HEK293 (cell line): Measurements from ENCODE around the gene UBE2V1.

Source experiments
- BCL11A ChIP-seq: fragments of 450-650 bp; formaldehyde crosslinking; IDR thresholded peaks from 2 replicates; pipeline ENCODE4 v1.5.1; 2016; ENCODE audit warnings: low read depth, missing biosample characterization, missing genetic modification characterization
- MYNN ChIP-seq: fragments of 450-650 bp; formaldehyde crosslinking; IDR thresholded peaks from 2 replicates; pipeline ENCODE4 v1.5.1; 2016; ENCODE audit warnings: missing biosample characterization, missing genetic modification characterization, borderline replicate concordance
- TSHZ1 ChIP-seq: fragments of 450-650 bp; formaldehyde crosslinking; IDR thresholded peaks from 2 replicates; pipeline ENCODE4 v1.5.1; 2016; ENCODE audit warnings: missing biosample characterization, missing genetic modification characterization, borderline replicate concordance
- ZBTB10 ChIP-seq: fragments of 450-650 bp; formaldehyde crosslinking; IDR thresholded peaks from 2 replicates; pipeline ENCODE4 v1.5.1; 2016; ENCODE audit warnings: missing biosample characterization, missing genetic modification characterization
- ZBTB17 ChIP-seq: fragments of 450-650 bp; formaldehyde crosslinking; IDR thresholded peaks from 2 replicates; pipeline ENCODE4 v1.5.1; 2016; ENCODE audit warnings: missing biosample characterization, missing genetic modification characterization
- ZBTB48 ChIP-seq: fragments of 450-650 bp; formaldehyde crosslinking; IDR thresholded peaks from 2 replicates; pipeline ENCODE4 v1.5.1; 2016; ENCODE audit warnings: missing biosample characterization, missing genetic modification characterization
- ZNF121 ChIP-seq: fragments of 450-650 bp; formaldehyde crosslinking; IDR thresholded peaks from 2 replicates; pipeline ENCODE4 v1.5.1; 2016; ENCODE audit warnings: missing biosample characterization, missing genetic modification characterization
- ZNF155 ChIP-seq: fragments of 450-650 bp; formaldehyde crosslinking; IDR thresholded peaks from 2 replicates; pipeline ENCODE4 v1.5.1; 2016; ENCODE audit warnings: missing biosample characterization, missing genetic modification characterization
- ZNF169 ChIP-seq: fragments of 450-650 bp; formaldehyde crosslinking; IDR thresholded peaks from 2 replicates; pipeline ENCODE4 v1.5.1; 2016; ENCODE audit warnings: missing biosample characterization, missing genetic modification characterization
- ZNF202 ChIP-seq: fragments of 450-650 bp; formaldehyde crosslinking; IDR thresholded peaks from 2 replicates; pipeline ENCODE4 v1.5.1; 2016; ENCODE audit warnings: missing biosample characterization, missing genetic modification characterization, borderline replicate concordance
- ZNF23 ChIP-seq: fragments of 450-650 bp; formaldehyde crosslinking; IDR thresholded peaks from 2 replicates; pipeline ENCODE4 v1.5.1; 2016; ENCODE audit warnings: missing biosample characterization, missing genetic modification characterization, borderline replicate concordance
- ZNF302 ChIP-seq: fragments of 450-650 bp; formaldehyde crosslinking; IDR thresholded peaks from 2 replicates; pipeline ENCODE4 v1.5.1; 2016; ENCODE audit warnings: missing biosample characterization, missing genetic modification characterization, low read depth
- ZNF324 ChIP-seq: fragments of 450-650 bp; formaldehyde crosslinking; IDR thresholded peaks from 2 replicates; pipeline ENCODE4 v1.5.1; 2016; ENCODE audit warnings: missing biosample characterization, missing genetic modification characterization
- ZNF366 ChIP-seq: fragments of 450-650 bp; formaldehyde crosslinking; conservative IDR thresholded peaks from 2 replicates; pipeline ENCODE4 v1.5.1; 2016; ENCODE audit warnings: missing biosample characterization, missing genetic modification characterization
- ZNF426 ChIP-seq: fragments of 450-650 bp; formaldehyde crosslinking; IDR thresholded peaks from 2 replicates; pipeline ENCODE4 v1.5.1; 2017; ENCODE audit warnings: missing biosample characterization, missing genetic modification characterization, mild to moderate bottlenecking, inconsistent platforms, moderate library complexity
- ZNF488 ChIP-seq: fragments of 450-650 bp; formaldehyde crosslinking; IDR thresholded peaks from 2 replicates; pipeline ENCODE4 v1.5.1; 2016; ENCODE audit warnings: missing biosample characterization, missing genetic modification characterization
- ZNF514 ChIP-seq: fragments of 450-650 bp; formaldehyde crosslinking; IDR thresholded peaks from 2 replicates; pipeline ENCODE4 v1.5.1; 2016; ENCODE audit warnings: missing biosample characterization, missing genetic modification characterization
- ZNF530 ChIP-seq: fragments of 450-650 bp; formaldehyde crosslinking; IDR thresholded peaks from 2 replicates; pipeline ENCODE4 v1.5.1; 2016; ENCODE audit warnings: low read depth, missing biosample characterization, missing genetic modification characterization
- ZNF555 ChIP-seq: fragments of 450-650 bp; formaldehyde crosslinking; conservative IDR thresholded peaks from 2 replicates; pipeline ENCODE4 v1.5.1; 2017; ENCODE audit warnings: missing biosample characterization, mild to moderate bottlenecking, missing genetic modification characterization, inconsistent platforms
- ZNF707 ChIP-seq: fragments of 450-650 bp; formaldehyde crosslinking; IDR thresholded peaks from 2 replicates; pipeline ENCODE4 v1.5.1; 2016; ENCODE audit warnings: missing biosample characterization, missing genetic modification characterization
- ZNF792 ChIP-seq: fragments of 450-650 bp; formaldehyde crosslinking; IDR thresholded peaks from 2 replicates; pipeline ENCODE4 v1.5.1; 2016; ENCODE audit warnings: missing biosample characterization, missing genetic modification characterization
- ZNF843 ChIP-seq: fragments of 450-650 bp; formaldehyde crosslinking; IDR thresholded peaks from 2 replicates; pipeline ENCODE4 v1.5.1; 2016; ENCODE audit warnings: missing biosample characterization, missing genetic modification characterization
- ZXDB ChIP-seq: fragments of 450-650 bp; formaldehyde crosslinking; IDR thresholded peaks from 2 replicates; pipeline ENCODE4 v1.5.1; 2016; ENCODE audit warnings: missing biosample characterization, missing genetic modification characterization
- TF ChIP-seq, protein P1 (sequence below): fragments of 450-650 bp; formaldehyde crosslinking; IDR thresholded peaks from 2 replicates; pipeline ENCODE4 v1.5.1; 2016; ENCODE audit warnings: missing biosample characterization, missing genetic modification characterization
- TF ChIP-seq, protein P2 (sequence below): fragments of 450-650 bp; formaldehyde crosslinking; IDR thresholded peaks from 2 replicates; pipeline ENCODE4 v1.5.1; 2017; ENCODE audit warnings: missing biosample characterization, missing genetic modification characterization
- TF ChIP-seq, protein P3 (sequence below): fragments of 450-650 bp; formaldehyde crosslinking; IDR thresholded peaks from 2 replicates; pipeline ENCODE4 v1.5.0; 2017; ENCODE audit warnings: missing biosample characterization, missing genetic modification characterization, borderline replicate concordance
- TF ChIP-seq, protein P4 (sequence below): fragments of 450-650 bp; formaldehyde crosslinking; IDR thresholded peaks from 2 replicates; pipeline ENCODE4 v1.5.1; 2016; ENCODE audit warnings: missing biosample characterization, missing genetic modification characterization

The UBE2V1 gene

DNA sequence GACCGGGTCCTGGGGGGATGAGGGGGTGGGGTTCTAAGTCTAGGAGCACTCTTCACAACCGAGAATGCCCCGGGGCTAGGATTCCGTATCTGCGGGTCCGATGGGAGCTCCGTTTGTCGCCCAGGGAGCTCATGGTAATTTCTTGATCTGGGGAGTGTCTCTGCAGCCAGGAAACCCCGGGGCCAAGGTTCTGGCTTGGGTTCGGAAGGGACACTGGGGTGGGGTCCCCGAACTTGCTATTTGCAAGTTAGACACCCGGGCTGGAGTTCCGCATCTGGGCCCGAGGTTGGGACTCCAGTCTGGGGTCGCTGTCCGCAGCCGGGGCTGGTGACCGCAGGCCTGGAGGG is 40.2 kb upstream of the UBE2V1 start (continued):
- TF ChIP-seq ZNF324 (tag by site-specific recombination) (0 out of 2 replicates have a peak, but pooled peaks have one; percentile 25), ZNF155 (tag by site-specific recombination) (no peak), ZNF202 (tag by site-specific recombination) (no peak), ZXDB (peak; percentile 40; the same call in 1 of the 2 replicates), ZBTB10 (tag by site-specific recombination) (0 out of 2 replicates have a peak, but pooled peaks have one; percentile 11), ZNF302 (tag by site-specific recombination) (no peak), ZNF23 (tag by site-specific recombination) (no peak), ZNF366 (tag by site-specific recombination) (no peak), ZNF530 (tag by site-specific recombination) (no peak), ZNF514 (tag by site-specific recombination) (no peak), BCL11A (tag by site-specific recombination) (0 out of 2 replicates have a peak, but pooled peaks have one; percentile 23), ZBTB17 (tag by site-specific recombination) (peak; percentile 10; the same call in 1 of the 2 replicates), ZNF488 (tag by site-specific recombination) (no peak), ZNF555 (tag by site-specific recombination) (no peak), ZNF707 (tag by site-specific recombination) (no peak), ZNF792 (tag by site-specific recombination) (no peak), ZNF426 (no peak), TSHZ1 (tag by site-specific recombination) (no peak), ZNF843 (tag by site-specific recombination) (no peak), ZBTB48 (peak; percentile 32; the same call in 1 of the 2 replicates), ZNF121 (tag by site-specific recombination) (no peak), ZNF169 (tag by site-specific recombination) (no peak), MYNN (no peak)
- TF ChIP-seq, protein P1, sequence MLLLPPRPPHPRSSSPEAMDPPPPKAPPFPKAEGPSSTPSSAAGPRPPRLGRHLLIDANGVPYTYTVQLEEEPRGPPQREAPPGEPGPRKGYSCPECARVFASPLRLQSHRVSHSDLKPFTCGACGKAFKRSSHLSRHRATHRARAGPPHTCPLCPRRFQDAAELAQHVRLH (tag by site-specific recombination): no peak
- TF ChIP-seq, protein P2, sequence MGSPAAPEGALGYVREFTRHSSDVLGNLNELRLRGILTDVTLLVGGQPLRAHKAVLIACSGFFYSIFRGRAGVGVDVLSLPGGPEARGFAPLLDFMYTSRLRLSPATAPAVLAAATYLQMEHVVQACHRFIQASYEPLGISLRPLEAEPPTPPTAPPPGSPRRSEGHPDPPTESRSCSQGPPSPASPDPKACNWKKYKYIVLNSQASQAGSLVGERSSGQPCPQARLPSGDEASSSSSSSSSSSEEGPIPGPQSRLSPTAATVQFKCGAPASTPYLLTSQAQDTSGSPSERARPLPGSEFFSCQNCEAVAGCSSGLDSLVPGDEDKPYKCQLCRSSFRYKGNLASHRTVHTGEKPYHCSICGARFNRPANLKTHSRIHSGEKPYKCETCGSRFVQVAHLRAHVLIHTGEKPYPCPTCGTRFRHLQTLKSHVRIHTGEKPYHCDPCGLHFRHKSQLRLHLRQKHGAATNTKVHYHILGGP (tag by site-specific recombination): no peak
- TF ChIP-seq, protein P3, sequence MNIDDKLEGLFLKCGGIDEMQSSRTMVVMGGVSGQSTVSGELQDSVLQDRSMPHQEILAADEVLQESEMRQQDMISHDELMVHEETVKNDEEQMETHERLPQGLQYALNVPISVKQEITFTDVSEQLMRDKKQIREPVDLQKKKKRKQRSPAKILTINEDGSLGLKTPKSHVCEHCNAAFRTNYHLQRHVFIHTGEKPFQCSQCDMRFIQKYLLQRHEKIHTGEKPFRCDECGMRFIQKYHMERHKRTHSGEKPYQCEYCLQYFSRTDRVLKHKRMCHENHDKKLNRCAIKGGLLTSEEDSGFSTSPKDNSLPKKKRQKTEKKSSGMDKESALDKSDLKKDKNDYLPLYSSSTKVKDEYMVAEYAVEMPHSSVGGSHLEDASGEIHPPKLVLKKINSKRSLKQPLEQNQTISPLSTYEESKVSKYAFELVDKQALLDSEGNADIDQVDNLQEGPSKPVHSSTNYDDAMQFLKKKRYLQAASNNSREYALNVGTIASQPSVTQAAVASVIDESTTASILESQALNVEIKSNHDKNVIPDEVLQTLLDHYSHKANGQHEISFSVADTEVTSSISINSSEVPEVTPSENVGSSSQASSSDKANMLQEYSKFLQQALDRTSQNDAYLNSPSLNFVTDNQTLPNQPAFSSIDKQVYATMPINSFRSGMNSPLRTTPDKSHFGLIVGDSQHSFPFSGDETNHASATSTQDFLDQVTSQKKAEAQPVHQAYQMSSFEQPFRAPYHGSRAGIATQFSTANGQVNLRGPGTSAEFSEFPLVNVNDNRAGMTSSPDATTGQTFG (tag by site-specific recombination): no peak
- TF ChIP-seq, protein P4, sequence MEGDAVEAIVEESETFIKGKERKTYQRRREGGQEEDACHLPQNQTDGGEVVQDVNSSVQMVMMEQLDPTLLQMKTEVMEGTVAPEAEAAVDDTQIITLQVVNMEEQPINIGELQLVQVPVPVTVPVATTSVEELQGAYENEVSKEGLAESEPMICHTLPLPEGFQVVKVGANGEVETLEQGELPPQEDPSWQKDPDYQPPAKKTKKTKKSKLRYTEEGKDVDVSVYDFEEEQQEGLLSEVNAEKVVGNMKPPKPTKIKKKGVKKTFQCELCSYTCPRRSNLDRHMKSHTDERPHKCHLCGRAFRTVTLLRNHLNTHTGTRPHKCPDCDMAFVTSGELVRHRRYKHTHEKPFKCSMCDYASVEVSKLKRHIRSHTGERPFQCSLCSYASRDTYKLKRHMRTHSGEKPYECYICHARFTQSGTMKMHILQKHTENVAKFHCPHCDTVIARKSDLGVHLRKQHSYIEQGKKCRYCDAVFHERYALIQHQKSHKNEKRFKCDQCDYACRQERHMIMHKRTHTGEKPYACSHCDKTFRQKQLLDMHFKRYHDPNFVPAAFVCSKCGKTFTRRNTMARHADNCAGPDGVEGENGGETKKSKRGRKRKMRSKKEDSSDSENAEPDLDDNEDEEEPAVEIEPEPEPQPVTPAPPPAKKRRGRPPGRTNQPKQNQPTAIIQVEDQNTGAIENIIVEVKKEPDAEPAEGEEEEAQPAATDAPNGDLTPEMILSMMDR (tag by site-specific recombination): no peak; the same call in 1 of the 2 replicates
